Caco-2 (cell line): ENCODE results near the gene APOLD1. TPM values are rescaled to one million over a fixed set of nuclear protein-coding genes. Genes with fewer than 3 reads are reported as not detected.
"Not testable (repeated sequence)": the region's sequence is repeated elsewhere in the genome, so short reads cannot be mapped to it uniquely, and the experiment has no call there.

Experiments
- BruUV-seq: library from RNA; stranded (reverse); fragments of 400-500 nt; replicated peaks from 2 replicates; lab custom pipeline; 2021; lab: Mats Ljungman, UMichigan
- CTCF ChIA-PET: fragments of 300-600 bp; sonication (Branson Sonifier 250); formaldehyde crosslinking; loops from one replicate; lab custom pipeline; 2022; ENCODE audit warnings: antibody characterized with exemption; lab: Charles Lee
- POLR2A ChIA-PET: fragments of 300-600 bp; sonication (Branson Sonifier 250); formaldehyde crosslinking; loops from one replicate; lab custom pipeline; 2022; ENCODE audit warnings: antibody characterized with exemption; lab: Charles Lee
- DNase-seq, 2 experiments: peaks; one replicate each; pipeline versions ENCODE4 v3.0.0 to v3.0.0-alpha.2; 2020 to 2022
- H3K27me3 ChIP-seq: replicated peaks from 2 replicates; pipeline ENCODE4 v1.6.0; 2011; ENCODE audit warnings: low read length; ENCODE audit not compliant: control insufficient read depth, insufficient read depth
- H3K36me3 ChIP-seq: 2 replicates; pipeline ENCODE4 v1.5.1; 2011; ENCODE audit warnings: low read length; ENCODE audit not compliant: control insufficient read depth, insufficient read depth
- H3K4me1 ChIP-seq: fragments of 250-450 bp; sonication (Bioruptor Pico); 2 replicates; pipeline ENCODE4 v1.5.1; 2020; ENCODE audit warnings: mild to moderate bottlenecking
- H3K4me3 ChIP-seq: 2 replicates; pipeline ENCODE4 v1.5.1; 2011; ENCODE audit warnings: low read depth, mild to moderate bottlenecking, control low read depth, low read length
- H3K9me3 ChIP-seq: fragments of 250-450 bp; sonication (Bioruptor Pico); 2 replicates; pipeline ENCODE4 v1.5.1; 2020; ENCODE audit warnings: mild to moderate bottlenecking, moderate library complexity
- H3K27ac Mint-ChIP-seq: one replicate; pipeline ENCODE4 v1.8.0; 2022; ENCODE audit warnings: mixed read lengths; ENCODE audit not compliant: unreplicated experiment
- H3K27me3 Mint-ChIP-seq: one replicate; pipeline ENCODE4 v1.8.0; 2022; ENCODE audit warnings: mixed read lengths; ENCODE audit not compliant: insufficient read depth, unreplicated experiment
- H3K36me3 Mint-ChIP-seq: one replicate; pipeline ENCODE4 v1.8.0; 2022; ENCODE audit warnings: mild to moderate bottlenecking, mixed read lengths; ENCODE audit not compliant: insufficient read depth, unreplicated experiment
- H3K4me1 Mint-ChIP-seq: one replicate; pipeline ENCODE4 v1.8.0; 2022; ENCODE audit warnings: low read depth, mixed read lengths; ENCODE audit not compliant: unreplicated experiment
- H3K4me3 Mint-ChIP-seq: one replicate; pipeline ENCODE4 v1.8.0; 2022; ENCODE audit warnings: mild to moderate bottlenecking, moderate library complexity, mixed read lengths; ENCODE audit not compliant: unreplicated experiment
- H3K9me3 Mint-ChIP-seq: one replicate; pipeline ENCODE4 v1.8.0; 2022; ENCODE audit warnings: mixed read lengths; ENCODE audit not compliant: unreplicated experiment
- intact Hi-C: fragments of 100-400 bp; cut with micrococcal nuclease; formaldehyde crosslinking; loops from one replicate; pipeline ENCODE4 v1.10.0; 2022; ENCODE audit not compliant: unreplicated experiment
- total RNA-seq: library from RNA; stranded (reverse); gene quantifications from 2 replicates; pipeline ENCODE4 v1.2.3, GENCODE V29; 2022
- TF ChIP-seq, protein P1 (sequence below), 2 experiments: fragments of 200-600 bp in 1 of 2; IDR thresholded peaks; 1 replicate in 1 of 2; 2 replicates in 1 of 2; pipeline versions ENCODE4 v1.5.1 to v1.8.0; 2011 to 2022; ENCODE audit warnings: antibody characterized with exemption in 1 of 2, control low read depth in 1 of 2, inconsistent platforms in 1 of 2, low read depth in 1 of 2, low read length in 1 of 2, mild to moderate bottlenecking in 1 of 2, moderate library complexity in 1 of 2; ENCODE audit not compliant: insufficient read depth in 1 of 2, severe bottlenecking in 1 of 2, unreplicated experiment in 1 of 2

APOLD1 gene
- total RNA-seq, 1 experiment from 2014 or later: 4.1 TPM

DNA sequence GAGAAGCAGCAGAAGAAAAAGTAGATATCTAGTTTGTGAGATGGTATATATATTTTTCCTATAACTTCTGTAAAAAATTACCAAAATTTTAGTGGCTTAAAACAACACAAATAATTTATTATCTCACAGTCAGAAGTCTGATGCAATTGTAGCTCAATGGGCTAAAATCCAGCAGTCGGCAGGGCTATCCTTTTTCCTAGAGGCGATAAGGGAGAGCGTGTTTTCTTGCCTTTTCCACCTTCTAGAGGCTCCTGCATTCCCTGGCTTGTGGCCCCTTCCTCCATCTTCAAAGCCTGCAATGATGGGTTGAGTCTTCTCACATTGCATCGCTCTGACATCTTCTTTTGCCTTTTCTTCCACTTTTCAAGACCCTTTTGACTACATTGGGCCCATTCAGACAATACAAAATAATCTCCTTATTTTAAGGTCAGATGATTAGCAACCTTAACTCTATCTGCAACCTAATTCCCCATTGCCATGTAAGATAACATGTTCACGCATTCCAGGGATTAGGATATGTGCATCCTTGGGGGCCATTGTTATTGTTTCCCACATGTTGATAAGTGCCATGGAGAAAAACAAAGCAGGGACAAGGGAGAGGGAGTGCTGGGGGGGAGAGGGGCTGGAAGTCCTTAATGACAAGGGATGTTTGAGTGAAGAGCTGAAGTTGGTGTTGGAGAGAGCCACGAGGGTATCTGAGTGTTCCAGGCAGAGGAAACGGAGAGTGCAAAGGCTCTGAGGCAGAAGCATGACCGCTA, 13.9 kb downstream of the APOLD1 start:
- DNase-seq: no peak
- Mint-ChIP-seq H3K36me3 (no peaks in the 10 kb centered on the region), H3K9me3 (no peaks in the 10 kb centered on the region), H3K4me1 (peaks cover 28% of the 10 kb centered on the region), H3K27me3 (no peaks in the 10 kb centered on the region), H3K4me3 (no peak overlapping the region), H3K27ac (no peak overlapping the region)
- POLR2A ChIA-PET: interaction anchor here (0.9 kb wide), 1 partner anchor 12 kb away, joined by 5 read pairs; no protein-coding TSS in a partner anchor
- Histone ChIP-seq H3K4me1 (peaks cover 28% of the 10 kb centered on the region), H3K4me3 (no peak overlapping the region), H3K9me3 (no peaks in the 10 kb centered on the region), H3K36me3 (no peaks in the 10 kb centered on the region), H3K27me3 (no peaks in the 10 kb centered on the region)
- TF ChIP-seq, protein P1, sequence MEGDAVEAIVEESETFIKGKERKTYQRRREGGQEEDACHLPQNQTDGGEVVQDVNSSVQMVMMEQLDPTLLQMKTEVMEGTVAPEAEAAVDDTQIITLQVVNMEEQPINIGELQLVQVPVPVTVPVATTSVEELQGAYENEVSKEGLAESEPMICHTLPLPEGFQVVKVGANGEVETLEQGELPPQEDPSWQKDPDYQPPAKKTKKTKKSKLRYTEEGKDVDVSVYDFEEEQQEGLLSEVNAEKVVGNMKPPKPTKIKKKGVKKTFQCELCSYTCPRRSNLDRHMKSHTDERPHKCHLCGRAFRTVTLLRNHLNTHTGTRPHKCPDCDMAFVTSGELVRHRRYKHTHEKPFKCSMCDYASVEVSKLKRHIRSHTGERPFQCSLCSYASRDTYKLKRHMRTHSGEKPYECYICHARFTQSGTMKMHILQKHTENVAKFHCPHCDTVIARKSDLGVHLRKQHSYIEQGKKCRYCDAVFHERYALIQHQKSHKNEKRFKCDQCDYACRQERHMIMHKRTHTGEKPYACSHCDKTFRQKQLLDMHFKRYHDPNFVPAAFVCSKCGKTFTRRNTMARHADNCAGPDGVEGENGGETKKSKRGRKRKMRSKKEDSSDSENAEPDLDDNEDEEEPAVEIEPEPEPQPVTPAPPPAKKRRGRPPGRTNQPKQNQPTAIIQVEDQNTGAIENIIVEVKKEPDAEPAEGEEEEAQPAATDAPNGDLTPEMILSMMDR (IDR thresholded peaks at IDR 0.05; ENCODE audit: insufficient read depth in 1 of 2, low read depth in 1 of 2, low read length in 1 of 2, severe bottlenecking in 1 of 2, unreplicated experiment in 1 of 2): no peak
- intact Hi-C loops: no loop called here
- BruUV-seq: no TSS peak
- CTCF ChIA-PET: interaction anchor here (0.7 kb wide), 1 partner anchor 14 kb away, joined by 5 read pairs; no protein-coding TSS in a partner anchor

DNA sequence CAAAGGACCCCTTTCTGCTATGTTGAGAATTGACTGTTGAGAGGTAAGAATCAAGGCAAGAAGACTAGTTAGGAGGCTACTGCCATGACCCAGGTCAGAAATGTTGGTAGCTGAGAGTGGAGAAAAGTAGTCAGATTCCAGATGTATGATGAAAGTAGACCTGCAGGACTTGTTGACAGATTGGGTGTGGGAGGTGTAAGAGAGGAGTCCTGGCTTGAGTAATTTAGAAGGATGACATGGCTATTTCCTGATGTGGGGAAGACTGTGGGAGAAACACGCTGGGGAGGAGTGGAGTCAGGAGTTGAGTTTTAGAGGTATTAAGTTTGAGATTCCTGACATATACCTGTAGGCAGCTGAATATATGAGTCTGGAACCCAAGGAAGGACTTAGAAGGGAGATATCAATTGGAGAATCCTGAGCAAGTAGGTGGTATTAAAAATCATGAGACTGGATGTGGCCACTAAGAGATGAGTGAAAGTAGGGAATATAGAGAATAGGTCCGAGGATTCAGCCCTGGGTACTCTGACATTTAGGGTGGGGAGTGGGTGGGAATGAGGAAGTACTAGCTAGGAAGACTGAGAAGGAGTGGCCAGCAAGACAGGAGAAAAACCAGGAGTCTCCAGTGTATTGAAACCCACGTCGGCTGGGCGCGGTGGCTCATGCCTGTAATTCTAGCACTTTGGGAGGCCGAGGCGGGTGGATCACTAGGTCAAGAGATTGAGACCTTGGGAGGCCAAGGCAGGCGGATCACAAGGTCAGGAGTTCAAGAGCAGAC, 15.1 kb downstream of the APOLD1 start:
- intact Hi-C loops: no loop called here

DNA sequence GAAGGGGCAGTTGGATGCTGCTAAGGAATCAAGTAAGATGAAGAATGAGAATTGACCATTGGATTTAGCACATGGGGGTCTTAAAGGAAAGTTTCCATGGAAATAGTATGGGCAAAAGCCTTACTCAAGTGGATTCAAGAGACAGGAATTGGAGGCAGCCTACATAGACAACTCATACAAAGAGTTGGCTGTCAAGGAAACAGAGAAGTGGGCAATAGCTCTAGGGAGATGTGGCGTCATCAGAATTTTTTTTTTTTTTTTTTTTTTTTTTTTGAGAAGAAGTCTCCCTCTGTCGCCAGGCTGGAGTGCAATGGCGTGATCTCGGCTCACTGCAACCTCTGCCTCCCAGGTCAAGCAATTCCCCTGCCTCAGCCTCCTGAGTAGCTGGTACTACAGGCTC, 16.2 kb downstream of the APOLD1 start:
- H3K4me1 Mint-ChIP-seq: peaks cover 43% of the 10 kb centered on the region
- H3K9me3 ChIP-seq, CTCF ChIA-PET, H3K27ac Mint-ChIP-seq, BruUV-seq, H3K4me3 Mint-ChIP-seq, H3K9me3 Mint-ChIP-seq, H3K27me3 Mint-ChIP-seq, DNase-seq, H3K27me3 ChIP-seq, POLR2A ChIA-PET, H3K36me3 Mint-ChIP-seq, H3K36me3 ChIP-seq, H3K4me3 ChIP-seq, intact Hi-C loops: not testable (repeated sequence)
- peaks cover 28% of the 10 kb centered on the region for H3K4me1 ChIP-seq

More for the DNA sequence above, 15.1 kb downstream of the APOLD1 start:
- TF ChIP-seq, protein P1 (IDR thresholded peaks at IDR 0.05; ENCODE audit: insufficient read depth in 1 of 2, low read depth in 1 of 2, low read length in 1 of 2, severe bottlenecking in 1 of 2, unreplicated experiment in 1 of 2): no peak
- no peak for DNase-seq
- Histone ChIP-seq H3K36me3 (no peaks in the 10 kb centered on the region), H3K4me1 (peaks cover 28% of the 10 kb centered on the region), H3K4me3 (no peak overlapping the region), H3K27me3 (no peaks in the 10 kb centered on the region), H3K9me3 (no peaks in the 10 kb centered on the region)
- ChIA-PET POLR2A (interaction anchor here (0.6 kb wide), 1 partner anchor 72 kb away, joined by 4 read pairs; no protein-coding TSS in a partner anchor), CTCF (no interaction called here)
- H3K27me3 Mint-ChIP-seq: no peaks in the 10 kb centered on the region
- H3K36me3 Mint-ChIP-seq: no peaks in the 10 kb centered on the region
- H3K4me1 Mint-ChIP-seq: peaks cover 35% of the 10 kb centered on the region
- H3K9me3 Mint-ChIP-seq: no peaks in the 10 kb centered on the region
- no TSS peak for BruUV-seq
- H3K27ac Mint-ChIP-seq: peak overlapping the region; percentile 6
- H3K4me3 Mint-ChIP-seq: no peak overlapping the region
